Stimulated activated CD4-positive, alpha-beta T cell treated with anti-CD3 and anti-CD28 coated beads, TNF-alpha, amount 100 ng/mL, for 24 hours (primary cell): ENCODE measurements around the gene MBD5.

Experiments
- DNase-seq, 3 experiments: peaks; one replicate each; pipeline ENCODE4 v3.0.0-alpha.2; 2020; ENCODE audit warnings: low read depth in 3 of 3

Gene MBD5

DNA sequence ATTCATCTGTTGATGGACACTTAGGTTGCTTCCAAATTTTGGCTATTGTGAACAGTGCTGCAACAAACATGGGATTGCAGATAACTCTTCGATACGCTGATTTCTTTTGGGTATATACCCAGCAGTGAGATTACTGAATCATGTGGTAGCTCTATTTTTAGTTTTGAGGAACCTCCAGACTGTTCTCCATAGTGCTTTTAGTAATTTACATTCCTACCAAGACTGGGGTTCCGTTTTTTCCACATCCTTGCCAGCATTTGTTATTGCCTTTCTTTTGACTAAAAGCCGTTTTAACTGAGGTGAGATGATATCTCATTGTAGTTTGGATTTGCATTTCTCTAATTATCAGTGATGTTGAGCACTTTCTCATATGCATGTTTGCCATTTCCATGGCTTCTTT lies 200.3 kb downstream of the MBD5 start:
- DNase-seq: no peak

GRCh38 chr2:148221926-148222325 lies 201.0 kb downstream of the MBD5 start:
- DNase-seq: no peak

DNA sequence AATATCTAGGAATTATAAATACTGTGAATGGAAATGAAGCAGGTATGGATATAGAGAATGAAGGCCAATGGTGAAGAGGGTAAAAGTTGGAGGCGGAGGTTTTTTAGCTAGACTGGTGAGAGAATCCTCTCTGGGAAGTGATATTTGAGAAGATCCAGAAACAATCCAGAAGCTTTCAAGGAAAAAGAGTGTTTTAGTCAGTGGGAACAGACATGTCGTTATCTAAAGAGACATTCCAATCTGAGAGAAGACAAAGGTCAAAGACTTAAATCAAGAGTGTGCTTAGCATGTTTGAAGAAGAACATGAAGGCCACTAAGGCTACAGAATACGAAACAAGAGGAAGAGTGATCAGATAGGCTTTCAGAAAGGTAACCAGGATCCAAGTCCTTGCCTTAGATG lies 211.0 kb downstream of the MBD5 start:
- DNase-seq: no peak

DNA sequence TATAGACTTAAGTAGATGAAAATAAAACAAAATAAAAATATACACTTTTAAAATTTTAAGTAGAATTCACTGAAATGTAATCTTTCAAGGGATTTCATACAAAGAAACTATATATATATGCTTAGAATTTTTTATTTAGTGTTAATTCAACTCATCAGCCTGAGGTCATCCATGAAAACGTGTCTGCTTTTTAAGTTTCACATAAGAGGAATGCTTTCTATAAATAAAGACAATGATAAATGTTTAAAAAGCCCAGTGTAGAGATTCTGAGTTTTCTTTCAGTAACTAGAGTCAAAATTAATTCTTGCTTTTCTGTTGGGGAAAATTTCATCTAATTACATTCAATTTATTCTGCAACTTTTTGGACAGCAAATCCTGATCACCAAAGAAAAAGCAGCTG lies 213.3 kb downstream of the MBD5 start:
- DNase-seq: no peak

DNA sequence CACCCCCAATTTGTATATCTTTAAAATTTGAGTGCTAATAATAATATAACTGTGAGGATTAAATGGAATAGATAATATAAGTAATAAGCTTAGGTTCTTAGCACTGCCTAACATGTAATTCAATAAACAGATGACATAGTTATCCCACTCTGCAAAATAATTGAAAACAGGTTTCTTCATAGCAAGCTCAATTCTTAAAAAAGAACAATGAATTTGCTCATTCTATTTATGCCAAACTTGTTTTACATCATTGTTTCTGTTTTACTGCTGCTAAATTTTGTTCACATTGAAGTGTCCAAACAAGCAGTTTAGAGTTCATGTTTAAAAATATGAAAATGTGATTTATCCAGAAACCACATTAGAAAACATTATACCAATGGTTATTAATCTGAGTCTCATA lies 217.0 kb downstream of the MBD5 start:
- no peak for DNase-seq

GRCh38 chr2:148238561-148238960 lies 217.7 kb downstream of the MBD5 start:
- no peak for DNase-seq

- no peak for DNase-seq
Measured at GRCh38 chr2:148240838-148241237, 219.9 kb downstream of the MBD5 start.

- DNase-seq: no peak
Measured at GRCh38 chr2:148244593-148245292, 223.9 kb downstream of the MBD5 start.

GRCh38 chr2:148251993-148252392 lies 231.1 kb downstream of the MBD5 start:
- no peak for DNase-seq

DNA sequence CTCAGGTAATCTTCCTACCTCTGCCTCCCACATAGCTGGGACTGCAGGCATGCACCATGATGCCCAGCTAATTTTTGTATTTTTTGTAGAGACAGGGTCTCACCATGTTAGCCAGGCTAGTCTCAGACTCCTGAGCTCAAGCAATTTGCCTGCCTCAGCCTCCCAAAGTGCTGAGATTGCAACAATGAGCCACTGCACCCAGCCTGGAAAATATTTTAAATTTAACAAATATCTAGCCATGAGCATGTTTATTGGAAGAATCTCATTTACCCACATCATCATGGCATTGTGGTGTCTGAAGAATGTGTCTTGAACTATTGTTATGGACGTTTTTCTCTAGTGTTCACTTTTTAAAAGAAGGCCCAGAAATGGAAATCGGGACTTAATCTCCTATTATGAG lies 231.8 kb downstream of the MBD5 start:
- no peak for DNase-seq

GRCh38 chr2:148253685-148254084 lies 232.8 kb downstream of the MBD5 start:
- DNase-seq: no peak

- no peak for DNase-seq
Measured at GRCh38 chr2:148255929-148256328, 235.0 kb downstream of the MBD5 start.

- no peak for DNase-seq
Measured at GRCh38 chr2:148257276-148257675, 236.4 kb downstream of the MBD5 start.

DNA sequence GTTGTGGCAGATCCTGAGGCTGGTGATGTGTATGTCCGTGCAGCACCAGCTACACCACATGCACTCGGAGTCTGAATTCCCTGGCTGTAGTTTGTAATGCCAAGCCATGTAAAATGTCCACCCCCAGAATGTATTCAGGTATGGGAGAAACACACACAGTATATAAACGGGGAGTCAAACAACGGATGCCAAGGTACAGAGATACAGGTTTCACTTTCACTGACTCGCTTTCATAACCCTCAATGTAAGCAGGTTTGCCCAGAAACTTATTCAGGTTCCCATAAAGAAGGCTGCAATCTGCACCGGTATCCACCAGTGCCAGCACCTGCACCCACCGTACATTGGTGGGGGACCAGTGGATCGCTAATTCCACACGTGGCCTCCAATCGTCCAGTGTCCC lies 237.2 kb downstream of the MBD5 start:
- no peak for DNase-seq

GRCh38 chr2:148259674-148260073 lies 238.8 kb downstream of the MBD5 start:
- DNase-seq: no peak

DNA sequence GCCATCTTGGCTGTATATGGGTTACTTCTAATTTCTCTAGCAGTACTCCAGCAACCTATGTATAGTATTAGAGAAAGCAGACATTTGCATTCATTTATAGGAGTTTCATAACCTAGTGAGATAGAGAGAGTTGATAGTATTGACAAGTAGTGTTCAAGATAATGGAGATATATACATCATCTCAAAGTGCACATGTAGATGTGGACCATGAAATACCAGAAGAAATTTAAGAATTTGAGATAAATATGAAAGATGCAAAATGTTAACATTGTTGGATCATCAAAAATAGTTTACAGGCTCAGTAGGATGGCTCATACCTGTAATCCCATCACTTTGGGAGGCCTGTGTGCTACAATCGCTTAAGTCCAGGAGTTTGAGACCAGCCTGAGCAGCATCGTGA lies 243.0 kb downstream of the MBD5 start:
- DNase-seq: no peak

- DNase-seq: no peak
Measured at GRCh38 chr2:148273158-148273691, 252.3 kb downstream of the MBD5 start.

GRCh38 chr2:148279216-148279615 lies 258.3 kb downstream of the MBD5 start:
- DNase-seq: no peak

DNA sequence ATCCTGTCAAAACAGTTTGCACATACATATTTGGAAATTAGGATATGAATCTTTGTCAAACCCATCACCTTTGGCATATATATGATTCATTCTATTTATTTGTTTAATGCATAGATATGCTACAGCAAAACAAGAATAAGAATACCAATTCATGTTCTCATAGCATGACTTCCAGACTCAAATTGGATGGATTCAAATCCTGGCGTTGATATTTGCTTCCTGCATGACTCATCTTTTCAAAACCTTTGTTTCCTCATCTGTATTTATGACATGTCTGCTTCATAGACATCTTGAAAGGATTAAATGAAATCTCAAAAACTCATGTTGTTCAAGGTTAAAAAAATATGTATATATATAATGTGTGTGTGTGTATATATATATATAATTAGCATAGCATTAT lies 261.3 kb downstream of the MBD5 start:
- DNase-seq: no peak

- DNase-seq: no peak
Measured at GRCh38 chr2:148292431-148292830, 271.5 kb downstream of the MBD5 start.

DNA sequence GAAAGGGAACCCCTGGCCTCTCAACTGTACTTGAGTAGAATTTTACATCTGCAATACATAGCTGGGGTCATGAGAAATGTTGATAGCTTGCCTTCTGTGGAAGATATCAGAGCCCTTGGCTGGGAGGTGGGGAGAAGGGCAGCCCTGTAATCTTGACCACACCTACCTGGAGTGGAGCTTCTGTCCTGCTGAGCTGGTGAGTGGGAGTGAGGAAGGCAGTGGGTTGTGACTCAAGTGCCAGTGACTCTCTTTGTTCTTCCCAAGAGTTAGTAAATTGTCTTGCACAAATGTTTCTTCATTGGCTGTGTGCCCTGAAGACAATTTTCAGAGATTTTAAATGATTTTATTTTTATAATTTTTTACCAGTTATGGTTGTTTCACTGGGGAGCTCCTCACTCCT lies 277.3 kb downstream of the MBD5 start:
- no peak for DNase-seq

GRCh38 chr2:148299616-148300015 lies 278.7 kb downstream of the MBD5 start:
- DNase-seq: no peak

- DNase-seq: no peak
Measured at GRCh38 chr2:148300544-148300943, 279.7 kb downstream of the MBD5 start.

GRCh38 chr2:148301362-148301761 lies 280.5 kb downstream of the MBD5 start:
- no peak for DNase-seq
